HT-29 (cell line): ENCODE measurements around the gene LRRFIP1. TPM values are rescaled to one million over a fixed set of nuclear protein-coding genes. Genes with fewer than 3 reads are reported as not detected.
"Not testable (repeated sequence)": the region's sequence is repeated elsewhere in the genome, so short reads cannot be mapped to it uniquely, and the experiment has no call there.

Source experiments
- DNase-seq: peaks from one replicate; pipeline ENCODE4 v3.0.0-alpha.2; 2015; ENCODE audit warnings: low spot score
- total RNA-seq: library from RNA; depleted of rRNA; stranded (reverse); fragments of >200 nt; shearing (Covaris generic); gene quantifications from 2 replicates; pipeline ENCODE4 v1.2.3, GENCODE V29; 2014

Gene LRRFIP1
- total RNA-seq, 1 experiment from 2014 or later: 91.0 TPM

GRCh38 chr2:237596520-237597195 is 30.7 kb upstream of the LRRFIP1 start:
- DNase-seq: no peak

GRCh38 chr2:237597196-237598145 is 29.9 kb upstream of the LRRFIP1 start:
- no peak for DNase-seq

- DNase-seq: no peak
These were observed 28.7 kb upstream of the LRRFIP1 start for GRCh38 chr2:237598468-237599208.

- DNase-seq: no peak
These were observed 27.8 kb upstream of the LRRFIP1 start for GRCh38 chr2:237599465-237600110.

GRCh38 chr2:237600205-237600846 is 27.1 kb upstream of the LRRFIP1 start:
- DNase-seq: no peak

- no peak for DNase-seq
These were observed 25.8 kb upstream of the LRRFIP1 start for GRCh38 chr2:237601453-237602116.

GRCh38 chr2:237602409-237602808 is 25.0 kb upstream of the LRRFIP1 start:
- DNase-seq: no peak

GRCh38 chr2:237603049-237603717 is 24.2 kb upstream of the LRRFIP1 start:
- DNase-seq: no peak

- DNase-seq: no peak
These were observed 23.5 kb upstream of the LRRFIP1 start for GRCh38 chr2:237603718-237604362.

- no peak for DNase-seq
These were observed 23.0 kb upstream of the LRRFIP1 start for GRCh38 chr2:237604391-237604790.

GRCh38 chr2:237604960-237605359 is 22.4 kb upstream of the LRRFIP1 start:
- peak; percentile 50 for DNase-seq

GRCh38 chr2:237606522-237606921 is 20.9 kb upstream of the LRRFIP1 start:
- not testable (repeated sequence) for DNase-seq

- DNase-seq: no peak
These were observed 14.6 kb upstream of the LRRFIP1 start for GRCh38 chr2:237612527-237613357.

GRCh38 chr2:237613679-237614078 is 13.7 kb upstream of the LRRFIP1 start:
- no peak for DNase-seq

- DNase-seq: no peak
These were observed 13.2 kb upstream of the LRRFIP1 start for GRCh38 chr2:237614151-237614720.

- DNase-seq: no peak
These were observed 11.6 kb upstream of the LRRFIP1 start for GRCh38 chr2:237615631-237616249.

- DNase-seq: no peak
These were observed 11.0 kb upstream of the LRRFIP1 start for GRCh38 chr2:237616373-237616733.
